ENCODE results near the gene PCGF3. TPM values are rescaled to one million over a fixed set of nuclear protein-coding genes. Genes with fewer than 3 reads are reported as not detected.

The PCGF3 gene
- total RNA-seq, 1 donor, result 40.6 TPM

GRCh38 chr4:659851-660250 is 45.8 kb upstream of the PCGF3 start:
- no peak overlapping the region for H3K4me3 ChIP-seq (ENCODE audit: low read depth, low read length)
- no peak for TF ChIP-seq CTCF (IDR thresholded peaks at IDR 0.05; ENCODE audit: insufficient read depth, low read depth, low read length)
- no peak for DNase-seq (ENCODE audit: low read depth)

GRCh38 chr4:660401-660800 is 45.2 kb upstream of the PCGF3 start:
- TF ChIP-seq CTCF (IDR thresholded peaks at IDR 0.05; ENCODE audit: insufficient read depth, low read depth, low read length), result no peak
- DNase-seq (ENCODE audit: low read depth), result no peak
- no peak overlapping the region for H3K4me3 ChIP-seq (ENCODE audit: low read depth, low read length)

DNA sequence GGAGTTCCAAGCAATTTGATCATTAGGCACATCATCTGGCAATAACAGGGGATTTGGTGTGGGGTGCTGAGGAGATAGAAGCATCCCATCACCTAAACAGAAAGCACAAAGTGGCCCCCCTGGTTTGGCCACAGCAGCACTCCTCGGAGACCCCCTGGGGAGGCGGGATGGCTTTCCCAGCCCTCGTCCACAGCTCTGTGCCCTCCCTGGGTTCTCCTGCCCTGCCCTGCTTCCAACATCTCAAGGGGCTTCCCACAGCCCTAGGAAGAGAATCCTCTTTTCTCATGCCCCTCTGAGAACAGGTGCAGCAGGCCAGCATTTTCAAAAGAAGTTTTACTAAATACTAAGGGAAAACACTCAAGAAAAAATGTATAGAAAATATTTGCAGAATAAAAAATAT is 44.4 kb upstream of the PCGF3 start:
- no peak for DNase-seq (ENCODE audit: low read depth)
- no peak for TF ChIP-seq CTCF (IDR thresholded peaks at IDR 0.05; ENCODE audit: insufficient read depth, low read depth, low read length)
- H3K4me3 ChIP-seq (ENCODE audit: low read depth, low read length), result no peak overlapping the region

GRCh38 chr4:661881-662761 is 43.5 kb upstream of the PCGF3 start:
- TF ChIP-seq CTCF (IDR thresholded peaks at IDR 0.05; ENCODE audit: insufficient read depth, low read depth, low read length), result no peak
- DNase-seq (ENCODE audit: low read depth), result no peak
- H3K4me3 ChIP-seq (ENCODE audit: low read depth, low read length), result no peak overlapping the region

DNA sequence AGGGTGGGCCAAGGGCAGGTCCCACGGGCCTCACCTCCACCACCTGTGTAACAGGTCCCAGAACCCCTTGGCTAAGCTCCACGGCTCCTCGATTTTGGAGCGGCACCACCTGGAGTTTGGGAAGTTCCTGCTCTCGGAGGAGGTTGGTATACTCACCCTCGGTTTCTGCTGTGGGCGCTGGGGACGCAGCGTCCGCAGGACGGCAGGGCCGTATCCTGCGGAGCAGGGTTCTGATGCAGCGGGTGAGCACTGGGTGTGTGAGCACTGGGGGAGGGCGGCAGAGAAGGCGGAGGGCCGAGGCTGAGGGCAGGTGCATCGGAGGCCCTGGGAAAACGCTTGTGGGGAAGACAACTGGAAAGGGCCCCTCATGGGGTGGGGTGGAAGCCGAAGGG is 42.6 kb upstream of the PCGF3 start:
- H3K4me3 ChIP-seq (ENCODE audit: low read depth, low read length), result peak overlapping the region; percentile 55
- no peak for DNase-seq (ENCODE audit: low read depth)
- no peak for TF ChIP-seq CTCF (IDR thresholded peaks at IDR 0.05; ENCODE audit: insufficient read depth, low read depth, low read length)

DNA sequence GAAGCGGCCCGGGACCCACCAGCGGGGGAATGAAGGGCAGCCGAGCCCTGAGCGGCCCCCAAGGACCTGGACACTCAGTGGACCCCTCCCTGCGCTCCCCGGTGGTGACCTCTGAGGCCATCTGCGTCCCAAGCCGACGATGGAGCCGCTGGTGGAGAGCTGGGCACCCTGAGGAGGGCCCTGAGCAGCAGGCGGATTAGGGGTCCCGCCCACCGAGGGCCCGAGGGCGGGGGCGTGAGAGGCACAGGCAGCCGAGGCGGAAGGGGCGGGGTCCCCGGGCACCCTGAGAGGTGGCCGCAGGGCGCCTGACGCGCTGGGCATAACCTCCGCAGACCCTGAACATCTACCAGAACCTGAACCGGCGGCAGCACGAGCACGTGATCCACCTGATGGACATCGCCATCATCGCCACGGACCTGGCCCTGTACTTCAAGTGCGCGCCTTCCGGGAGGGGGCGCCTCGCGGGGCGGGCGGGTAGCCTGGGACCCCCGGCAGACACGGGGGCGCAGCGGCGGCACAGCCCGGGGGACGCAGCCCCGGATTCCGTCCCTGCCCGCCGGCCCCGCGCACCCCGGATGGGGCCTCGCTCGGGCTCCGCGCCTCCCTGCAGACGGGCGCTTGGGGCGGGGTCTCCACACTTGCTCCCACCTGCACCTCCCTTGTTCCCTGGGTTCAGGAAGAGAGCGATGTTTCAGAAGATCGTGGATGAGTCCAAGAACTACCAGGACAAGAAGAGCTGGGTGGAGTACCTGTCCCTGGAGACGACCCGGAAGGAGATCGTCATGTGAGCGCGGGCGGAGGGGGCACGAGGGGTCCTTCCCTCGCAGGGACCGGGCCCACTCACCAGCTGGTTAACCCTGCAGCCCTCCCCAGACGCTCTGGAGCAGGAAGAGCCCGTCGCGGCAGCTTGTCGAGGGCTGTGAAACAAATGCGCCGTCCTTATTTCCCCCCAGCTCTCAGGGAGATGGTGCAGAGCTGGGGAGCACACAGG is 41.9 kb upstream of the PCGF3 start:
- TF ChIP-seq CTCF (IDR thresholded peaks at IDR 0.05; ENCODE audit: insufficient read depth, low read depth, low read length), result no peak
- no peak for DNase-seq (ENCODE audit: low read depth)
- H3K4me3 ChIP-seq (ENCODE audit: low read depth, low read length), result peak overlapping the region; percentile 55

All from fibroblast of villous mesenchyme (primary cell).